Measurements from ENCODE around the gene KPNA5.

KPNA5 gene

GRCh38 chr6:116680880-116681672, at the start of gene KPNA5:
Gene KPNA5, plus strand, starts transcription at chr6:116681211. Its CDS starts 124 bp downstream, at chr6:116681335.
- DNase-seq (ENCODE audit: low spot score), result peak; percentile 91
- peak within 1 kb of the TSS; percentile 90 for H3K4me3 ChIP-seq
- TF ChIP-seq CTCF (IDR thresholded peaks at IDR 0.05), result no peak
- peak within 1 kb of the TSS; percentile 88 to 94 for H3K27ac ChIP-seq

- Histone ChIP-seq H3K27ac (no peak overlapping the region), H3K4me3 (no peak overlapping the region)
- TF ChIP-seq CTCF (IDR thresholded peaks at IDR 0.05), result no peak
- DNase-seq (ENCODE audit: low spot score), result no peak
These were observed 49.5 kb upstream of the KPNA5 start for GRCh38 chr6:116631379-116631990.

GRCh38 chr6:116633685-116634084, 47.3 kb upstream of the KPNA5 start:
- DNase-seq (ENCODE audit: low spot score), result no peak
- Histone ChIP-seq H3K4me3 (no peak overlapping the region), H3K27ac (no peak overlapping the region)
- TF ChIP-seq CTCF (IDR thresholded peaks at IDR 0.05), result no peak

- no peak overlapping the region for H3K27ac ChIP-seq
These were observed 32.9 kb upstream of the KPNA5 start for GRCh38 chr6:116648156-116648555.

GRCh38 chr6:116649129-116649528, 31.9 kb upstream of the KPNA5 start:
- no peak overlapping the region for H3K4me3 ChIP-seq
- no peak for DNase-seq (ENCODE audit: low spot score)
- no peak overlapping the region for H3K27ac ChIP-seq
- no peak for TF ChIP-seq CTCF (IDR thresholded peaks at IDR 0.05)

More at GRCh38 chr6:116648156-116648555, 32.9 kb upstream of the KPNA5 start:
- no peak for TF ChIP-seq CTCF (IDR thresholded peaks at IDR 0.05)
- H3K4me3 ChIP-seq, result no peak overlapping the region
- no peak for DNase-seq (ENCODE audit: low spot score)

DNA sequence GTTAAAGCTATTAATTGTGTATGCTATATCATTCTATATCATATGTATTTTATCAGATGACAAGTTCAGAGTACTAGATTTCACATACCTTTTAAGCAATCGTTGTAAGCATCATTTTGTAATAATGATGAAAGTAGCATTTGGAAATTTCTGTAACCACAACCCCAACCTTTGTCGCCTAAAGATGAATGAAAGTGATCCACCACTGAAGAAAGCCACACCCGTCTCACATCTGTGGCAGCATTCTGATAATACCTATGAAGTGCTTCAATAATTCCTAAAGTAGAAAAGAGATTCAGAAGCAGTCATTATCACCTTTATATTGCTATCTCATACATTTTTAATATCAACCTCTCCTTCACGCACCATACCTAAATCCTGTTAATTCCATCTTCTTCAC, 29.1 kb upstream of the KPNA5 start:
- H3K27ac ChIP-seq, result no peak overlapping the region
- H3K4me3 ChIP-seq, result no peak overlapping the region
- no peak for TF ChIP-seq CTCF (IDR thresholded peaks at IDR 0.05)
- no peak for DNase-seq (ENCODE audit: low spot score)

DNA sequence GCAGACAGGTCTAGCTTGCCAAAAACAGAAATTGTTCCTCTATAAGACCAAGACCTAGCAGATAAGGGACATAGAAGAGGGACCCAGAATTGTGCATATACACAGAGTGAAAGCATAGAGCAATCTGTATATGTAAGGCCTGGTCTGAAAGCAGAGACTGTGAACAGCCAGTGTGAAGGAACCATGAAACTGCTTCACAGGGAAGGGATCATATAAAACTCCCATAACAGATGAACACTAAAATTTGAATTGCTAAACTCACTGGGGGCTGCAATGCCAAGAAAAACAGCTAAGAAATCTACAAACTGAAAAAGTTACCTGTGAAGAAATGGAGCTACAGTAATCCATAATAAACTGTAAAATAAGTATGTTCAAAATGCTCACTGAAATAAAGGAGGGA, 19.4 kb upstream of the KPNA5 start:
- TF ChIP-seq CTCF (IDR thresholded peaks at IDR 0.05), result no peak
- DNase-seq (ENCODE audit: low spot score), result no peak
- Histone ChIP-seq H3K4me3 (no peak overlapping the region), H3K27ac (no peak overlapping the region)

Data from coronary artery (tissue), 2 donors.